ENCODE data around the gene ACTA1. TPM values are rescaled to one million over a fixed set of nuclear protein-coding genes. Genes with fewer than 3 reads are reported as not detected.
"Not testable (repeated sequence)": the region's sequence is repeated elsewhere in the genome, so short reads cannot be mapped to it uniquely, and the experiment has no call there.

Gene ACTA1
- total RNA-seq, 1 experiment from 2014 or later, result not detected

GRCh38 chr1:229412810-229413209 lies 21.1 kb downstream of the ACTA1 start:
- POLR2A ChIA-PET; ATAC-seq; H2AFZ ChIP-seq (ENCODE audit: low read depth, low read length, poor library complexity, severe bottlenecking); H3K9me2 ChIP-seq (ENCODE audit: insufficient read depth); intact Hi-C loops (cut with micrococcal nuclease); H3K4me3 ChIP-seq (replicated peaks in 1 of 2; ENCODE audit: low read depth in 1 of 2, low read length in 2 of 2); DNase-seq (ENCODE audit: low read depth, low spot score); H3K4me2 ChIP-seq (ENCODE audit: low read length); H4K20me1 ChIP-seq (ENCODE audit: insufficient read depth); H3K36me3 ChIP-seq (ENCODE audit: control insufficient read depth in 1 of 2, insufficient read depth in 2 of 2, low read length in 2 of 2); RAD21 ChIA-PET (ENCODE audit: low non-redundant PET in 1 of 2, low total read pairs in 2 of 2, uncharacterized antibody in 2 of 2, unreplicated experiment in 2 of 2); H3K9ac ChIP-seq (ENCODE audit: low read length); H3K79me2 ChIP-seq (ENCODE audit: insufficient read depth, low read length); H3K27me3 ChIP-seq (ENCODE audit: insufficient read depth, low read length); H3K9me3 ChIP-seq (ENCODE audit: control insufficient read depth in 1 of 2, insufficient read depth in 1 of 2, low read depth in 1 of 2, low read length in 2 of 2); CTCF ChIA-PET; BruUV-seq (replicated peaks); H3K27ac ChIP-seq (ENCODE audit: low read depth, low read length): not testable (repeated sequence)
- peaks cover 7 to 22% of the 10 kb centered on the region in 2 experiments for H3K4me1 ChIP-seq (ENCODE audit: control insufficient read depth in 1 of 2, insufficient read depth in 2 of 2, low read length in 2 of 2)

- no peak overlapping the region for H3K4me3 ChIP-seq (replicated peaks in 1 of 2; ENCODE audit: low read depth in 1 of 2, low read length in 2 of 2)
- H3K9me2 ChIP-seq (ENCODE audit: insufficient read depth), result no peaks in the 10 kb centered on the region
- no peak overlapping the region for H3K27ac ChIP-seq (ENCODE audit: low read depth, low read length)
- H3K27me3 ChIP-seq (ENCODE audit: insufficient read depth, low read length), result no peaks in the 10 kb centered on the region
- DNase-seq (ENCODE audit: low read depth, low spot score) (no peak), ATAC-seq (peak; percentile 48)
- intact Hi-C loops (cut with micrococcal nuclease), result no loop called here
- H3K9me3 ChIP-seq (ENCODE audit: control insufficient read depth in 1 of 2, insufficient read depth in 1 of 2, low read depth in 1 of 2, low read length in 2 of 2), result no peaks in the 10 kb centered on the region
- H3K79me2 ChIP-seq (ENCODE audit: insufficient read depth, low read length), result no peaks in the 10 kb centered on the region
- H3K4me1 ChIP-seq (ENCODE audit: control insufficient read depth in 1 of 2, insufficient read depth in 2 of 2, low read length in 2 of 2), result peaks cover 7 to 22% of the 10 kb centered on the region in 2 experiments
- no peak overlapping the region for H3K4me2 ChIP-seq (ENCODE audit: low read length)
- ChIA-PET CTCF (no interaction called here), POLR2A (no interaction called here), RAD21 (ENCODE audit: low non-redundant PET in 1 of 2, low total read pairs in 2 of 2, uncharacterized antibody in 2 of 2, unreplicated experiment in 2 of 2) (no interaction called here)
- no peak overlapping the region for H3K9ac ChIP-seq (ENCODE audit: low read length)
- H3K36me3 ChIP-seq (ENCODE audit: control insufficient read depth in 1 of 2, insufficient read depth in 2 of 2, low read length in 2 of 2), result no peaks in the 10 kb centered on the region
- no TSS peak for BruUV-seq (replicated peaks)
- H4K20me1 ChIP-seq (ENCODE audit: insufficient read depth), result no peaks in the 10 kb centered on the region
- no peak overlapping the region for H2AFZ ChIP-seq (ENCODE audit: low read depth, low read length, poor library complexity, severe bottlenecking)
- TF ChIP-seq CTCF (IDR thresholded peaks at IDR 0.05 in 2 of 3, conservative IDR thresholded peaks at IDR 0.05 in 1 of 3; ENCODE audit: borderline replicate concordance in 1 of 3, insufficient read depth in 1 of 3, low read depth in 2 of 3, low read length in 2 of 3), result no peak
- TF ChIP-seq ATF3 (IDR thresholded peaks at IDR 0.05), result no peak
- no peak for TF ChIP-seq EZH2 (IDR thresholded peaks at IDR 0.05)
- TF ChIP-seq CEBPB (IDR thresholded peaks at IDR 0.05; ENCODE audit: low read depth), result no peak
- TF ChIP-seq EGR1 (IDR thresholded peaks at IDR 0.05; ENCODE audit: low read depth), result no peak
- no peak for TF ChIP-seq ZFX (IDR thresholded peaks at IDR 0.05)
- no peak for TF ChIP-seq MAX (IDR thresholded peaks at IDR 0.05)
- no peak for TF ChIP-seq YY1 (IDR thresholded peaks at IDR 0.05; ENCODE audit: extremely low read depth, insufficient replicate concordance, low read depth, low read length)
- TF ChIP-seq REST (IDR thresholded peaks at IDR 0.05; ENCODE audit: low read depth), result no peak
- no peak for TF ChIP-seq FOSL1 (IDR thresholded peaks at IDR 0.05; ENCODE audit: low read depth)
- TF ChIP-seq CBX3 (IDR thresholded peaks at IDR 0.05; ENCODE audit: low read depth), result no peak
- TF ChIP-seq POLR2A (IDR thresholded peaks at IDR 0.05; ENCODE audit: borderline replicate concordance, extremely low read depth, insufficient read depth, insufficient read length), result no peak
- TF ChIP-seq EZH2phosphoT487 (IDR thresholded peaks at IDR 0.05; ENCODE audit: borderline replicate concordance), result no peak
- TF ChIP-seq ELF1 (IDR thresholded peaks at IDR 0.05; ENCODE audit: borderline replicate concordance, low read depth), result no peak
Observed at GRCh38 chr1:229412056-229412455, 21.8 kb downstream of the ACTA1 start.

Data from HCT116 (cell line).